Measurements from ENCODE around the gene ARID1B.
"Not testable (repeated sequence)": the region's sequence is repeated elsewhere in the genome, so short reads cannot be mapped to it uniquely, and the experiment has no call there.

ARID1B gene

GRCh38 chr6:157032923-157033322 is 255.7 kb downstream of the ARID1B start:
- Histone ChIP-seq H3K4me1 (ENCODE audit: insufficient read depth, low read length) (peaks cover 49% of the 10 kb centered on the region), H3K9me3 (ENCODE audit: insufficient read depth, low read depth, low read length) (no peaks in the 10 kb centered on the region), H3K4me3 (ENCODE audit: low read length) (no peak overlapping the region), H3K27ac (ENCODE audit: low read depth, low read length) (no peak overlapping the region), H3K9ac (ENCODE audit: low read depth, low read length) (no peak overlapping the region), H3K36me3 (ENCODE audit: insufficient read depth, low read length) (no peaks in the 10 kb centered on the region), H3K27me3 (ENCODE audit: insufficient read depth, low read length) (no peaks in the 10 kb centered on the region)
- 100% methylated on average over 1 of the region's 4 CpGs for WGBS

- no peaks in the 10 kb centered on the region for H3K27me3 ChIP-seq (ENCODE audit: insufficient read depth, low read length)
- no peaks in the 10 kb centered on the region for H3K36me3 ChIP-seq (ENCODE audit: insufficient read depth, low read length)
- no peak overlapping the region for H3K4me3 ChIP-seq (ENCODE audit: low read length)
- H3K4me1 ChIP-seq (ENCODE audit: insufficient read depth, low read length) = peaks cover 51% of the 10 kb centered on the region
- H3K9ac ChIP-seq (ENCODE audit: low read depth, low read length) = no peak overlapping the region
- WGBS = 68% methylated on average over 4 of the region's 5 CpGs
- H3K9me3 ChIP-seq (ENCODE audit: insufficient read depth, low read depth, low read length) = no peaks in the 10 kb centered on the region
- no peak overlapping the region for H3K27ac ChIP-seq (ENCODE audit: low read depth, low read length)
Observed at GRCh38 chr6:157033428-157034140, 256.4 kb downstream of the ARID1B start.

- H3K27ac ChIP-seq (ENCODE audit: low read depth, low read length) = no peak overlapping the region
- no peaks in the 10 kb centered on the region for H3K36me3 ChIP-seq (ENCODE audit: insufficient read depth, low read length)
- H3K4me1 ChIP-seq (ENCODE audit: insufficient read depth, low read length) = peaks cover 51% of the 10 kb centered on the region
- no peaks in the 10 kb centered on the region for H3K9me3 ChIP-seq (ENCODE audit: insufficient read depth, low read depth, low read length)
- no peaks in the 10 kb centered on the region for H3K27me3 ChIP-seq (ENCODE audit: insufficient read depth, low read length)
- H3K9ac ChIP-seq (ENCODE audit: low read depth, low read length) = no peak overlapping the region
- 43% methylated on average over 4 of the region's 6 CpGs for WGBS
- no peak overlapping the region for H3K4me3 ChIP-seq (ENCODE audit: low read length)
Observed at GRCh38 chr6:157034436-157035230, 257.5 kb downstream of the ARID1B start.

GRCh38 chr6:157035546-157035945 is 258.4 kb downstream of the ARID1B start:
- WGBS = 83% methylated on average over 2 of the region's 2 CpGs
- no peak overlapping the region for H3K27ac ChIP-seq (ENCODE audit: low read depth, low read length)
- no peaks in the 10 kb centered on the region for H3K36me3 ChIP-seq (ENCODE audit: insufficient read depth, low read length)
- no peak overlapping the region for H3K4me3 ChIP-seq (ENCODE audit: low read length)
- H3K9me3 ChIP-seq (ENCODE audit: insufficient read depth, low read depth, low read length) = no peaks in the 10 kb centered on the region
- H3K4me1 ChIP-seq (ENCODE audit: insufficient read depth, low read length) = peaks cover 51% of the 10 kb centered on the region
- H3K9ac ChIP-seq (ENCODE audit: low read depth, low read length) = no peak overlapping the region
- H3K27me3 ChIP-seq (ENCODE audit: insufficient read depth, low read length) = no peaks in the 10 kb centered on the region

- no peaks in the 10 kb centered on the region for H3K9me3 ChIP-seq (ENCODE audit: insufficient read depth, low read depth, low read length)
- 87% methylated on average over 5 of the region's 5 CpGs for WGBS
- no peaks in the 10 kb centered on the region for H3K27me3 ChIP-seq (ENCODE audit: insufficient read depth, low read length)
- H3K36me3 ChIP-seq (ENCODE audit: insufficient read depth, low read length) = no peaks in the 10 kb centered on the region
- H3K4me3 ChIP-seq (ENCODE audit: low read length) = no peak overlapping the region
- no peak overlapping the region for H3K9ac ChIP-seq (ENCODE audit: low read depth, low read length)
- peaks cover 51% of the 10 kb centered on the region for H3K4me1 ChIP-seq (ENCODE audit: insufficient read depth, low read length)
- H3K27ac ChIP-seq (ENCODE audit: low read depth, low read length) = peak overlapping the region; percentile 60
Observed at GRCh38 chr6:157036245-157036711, 259.1 kb downstream of the ARID1B start.

- Histone ChIP-seq H3K27ac (ENCODE audit: low read depth, low read length) (peak overlapping the region; percentile 60), H3K4me3 (ENCODE audit: low read length) (no peak overlapping the region), H3K9me3 (ENCODE audit: insufficient read depth, low read depth, low read length) (no peaks in the 10 kb centered on the region), H3K4me1 (ENCODE audit: insufficient read depth, low read length) (peaks cover 51% of the 10 kb centered on the region), H3K27me3 (ENCODE audit: insufficient read depth, low read length) (no peaks in the 10 kb centered on the region), H3K9ac (ENCODE audit: low read depth, low read length) (no peak overlapping the region), H3K36me3 (ENCODE audit: insufficient read depth, low read length) (no peaks in the 10 kb centered on the region)
- WGBS = 72% methylated on average over 8 of the region's 8 CpGs
Observed at GRCh38 chr6:157037165-157037564, 260.0 kb downstream of the ARID1B start.

- Histone ChIP-seq H3K27ac (ENCODE audit: low read depth, low read length) (no peak overlapping the region), H3K4me1 (ENCODE audit: insufficient read depth, low read length) (peaks cover 44% of the 10 kb centered on the region)
- 93% methylated on average over 7 of the region's 7 CpGs for WGBS
Observed at GRCh38 chr6:157038610-157039009, 261.4 kb downstream of the ARID1B start.

GRCh38 chr6:157039639-157040038 is 262.5 kb downstream of the ARID1B start:
- not testable (repeated sequence) for H3K9ac ChIP-seq (ENCODE audit: low read depth, low read length); H3K36me3 ChIP-seq (ENCODE audit: insufficient read depth, low read length); H3K27ac ChIP-seq (ENCODE audit: low read depth, low read length); H3K9me3 ChIP-seq (ENCODE audit: insufficient read depth, low read depth, low read length); H3K27me3 ChIP-seq (ENCODE audit: insufficient read depth, low read length); H3K4me3 ChIP-seq (ENCODE audit: low read length)
- 96% methylated on average over 4 of the region's 4 CpGs for WGBS
- peaks cover 34% of the 10 kb centered on the region for H3K4me1 ChIP-seq (ENCODE audit: insufficient read depth, low read length)

More at GRCh38 chr6:157038610-157039009, 261.4 kb downstream of the ARID1B start:
- Histone ChIP-seq H3K27me3 (ENCODE audit: insufficient read depth, low read length) (no peaks in the 10 kb centered on the region), H3K36me3 (ENCODE audit: insufficient read depth, low read length) (no peaks in the 10 kb centered on the region), H3K9me3 (ENCODE audit: insufficient read depth, low read depth, low read length) (no peaks in the 10 kb centered on the region), H3K9ac (ENCODE audit: low read depth, low read length) (no peak overlapping the region), H3K4me3 (ENCODE audit: low read length) (no peak overlapping the region)

GRCh38 chr6:157040191-157040590 is 263.0 kb downstream of the ARID1B start:
- H3K36me3 ChIP-seq (ENCODE audit: insufficient read depth, low read length) = no peaks in the 10 kb centered on the region
- WGBS = 98% methylated on average over 7 of the region's 7 CpGs
- no peaks in the 10 kb centered on the region for H3K27me3 ChIP-seq (ENCODE audit: insufficient read depth, low read length)
- H3K4me3 ChIP-seq (ENCODE audit: low read length) = no peak overlapping the region
- no peak overlapping the region for H3K9ac ChIP-seq (ENCODE audit: low read depth, low read length)
- H3K27ac ChIP-seq (ENCODE audit: low read depth, low read length) = no peak overlapping the region
- peaks cover 29% of the 10 kb centered on the region for H3K4me1 ChIP-seq (ENCODE audit: insufficient read depth, low read length)
- H3K9me3 ChIP-seq (ENCODE audit: insufficient read depth, low read depth, low read length) = no peaks in the 10 kb centered on the region

GRCh38 chr6:157045831-157046454 is 268.8 kb downstream of the ARID1B start:
- Histone ChIP-seq H3K9ac (ENCODE audit: low read depth, low read length) (no peak overlapping the region), H3K27ac (ENCODE audit: low read depth, low read length) (no peak overlapping the region), H3K36me3 (ENCODE audit: insufficient read depth, low read length) (no peaks in the 10 kb centered on the region), H3K27me3 (ENCODE audit: insufficient read depth, low read length) (no peaks in the 10 kb centered on the region), H3K9me3 (ENCODE audit: insufficient read depth, low read depth, low read length) (no peaks in the 10 kb centered on the region), H3K4me1 (ENCODE audit: insufficient read depth, low read length) (peaks cover 15% of the 10 kb centered on the region), H3K4me3 (ENCODE audit: low read length) (no peak overlapping the region)
- WGBS = 38% methylated on average over 1 of the region's 2 CpGs

- Histone ChIP-seq H3K9ac (ENCODE audit: low read depth, low read length) (no peak overlapping the region), H3K9me3 (ENCODE audit: insufficient read depth, low read depth, low read length) (no peaks in the 10 kb centered on the region), H3K4me3 (ENCODE audit: low read length) (no peak overlapping the region), H3K36me3 (ENCODE audit: insufficient read depth, low read length) (no peaks in the 10 kb centered on the region), H3K4me1 (ENCODE audit: insufficient read depth, low read length) (peaks cover 18% of the 10 kb centered on the region), H3K27ac (ENCODE audit: low read depth, low read length) (no peak overlapping the region), H3K27me3 (ENCODE audit: insufficient read depth, low read length) (no peaks in the 10 kb centered on the region)
- 88% methylated on average over 1 of the region's 1 CpG for WGBS
Observed at GRCh38 chr6:157046776-157047175, 269.6 kb downstream of the ARID1B start.

Measured in HUES64 (cell line).